Fibroblast of the conjunctiva (primary cell): ENCODE data around the gene CHRM2.

Source experiments
- DNase-seq: peaks from one replicate; pipeline ENCODE4 v3.0.0-alpha.2; 2010; ENCODE audit warnings: low read depth

The CHRM2 gene

GRCh38 chr7:137032436-137032835, 164.0 kb downstream of the CHRM2 start:
- no peak for DNase-seq

- no peak for DNase-seq
Observed at GRCh38 chr7:137036768-137037167, 168.3 kb downstream of the CHRM2 start.

- no peak for DNase-seq
Observed at GRCh38 chr7:137038706-137039105, 170.3 kb downstream of the CHRM2 start.

- DNase-seq, result no peak
Observed at GRCh38 chr7:137040745-137041144, 172.3 kb downstream of the CHRM2 start.

- no peak for DNase-seq
Observed at GRCh38 chr7:137045573-137045972, 177.1 kb downstream of the CHRM2 start.

- DNase-seq, result no peak
Observed at GRCh38 chr7:137069249-137069963, 201.0 kb downstream of the CHRM2 start.
